ENCODE results near the gene AMIGO3. TPM values are rescaled to one million over a fixed set of nuclear protein-coding genes. Genes with fewer than 3 reads are reported as not detected.
A peak's percentile ranks its signal among the peaks of the same experiment; 100 is the strongest.

AMIGO3 gene
- total RNA-seq, 2 donors from 2014 or later, result 1.4 to 3.0 TPM

DNA sequence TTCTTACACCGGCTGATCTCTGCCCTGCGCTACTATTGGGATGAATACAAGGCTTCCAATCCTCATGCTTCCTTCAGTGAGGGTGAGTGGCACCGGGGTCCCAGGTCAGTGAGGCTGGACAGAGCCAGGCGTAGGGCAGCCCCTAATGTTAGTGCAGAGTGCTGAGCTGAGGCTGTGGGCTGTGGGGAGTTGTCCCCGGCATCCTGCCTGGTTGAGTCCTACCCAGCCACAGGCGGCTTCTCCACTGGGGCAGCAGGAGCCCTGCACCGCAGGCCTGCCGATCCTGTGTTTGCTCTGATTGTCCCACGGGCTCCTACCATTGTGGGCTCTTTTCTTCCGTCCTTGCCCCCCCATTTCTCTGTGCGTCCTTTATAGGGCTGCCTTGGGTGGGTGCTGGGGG lies 16.8 kb downstream of the AMIGO3 start:
- H3K36me3 Mint-ChIP-seq (ENCODE audit: low read depth), result peaks cover 8% of the 10 kb centered on the region
- DNase-seq, result no peak
- no peaks in the 10 kb centered on the region for H3K27me3 Mint-ChIP-seq (ENCODE audit: insufficient read depth)
- Histone ChIP-seq H3K4me3 (ENCODE audit: low read length) (no peak overlapping the region), H3K4me1 (ENCODE audit: control insufficient read depth, insufficient read depth, low read length) (no peaks in the 10 kb centered on the region), H3K36me3 (ENCODE audit: control insufficient read depth, insufficient read depth, low read length) (peaks cover 5% of the 10 kb centered on the region), H3K9me3 (ENCODE audit: control insufficient read depth, low read length) (no peaks in the 10 kb centered on the region), H3K27me3 (ENCODE audit: control insufficient read depth, insufficient read depth, low read length, poor library complexity, severe bottlenecking) (no peaks in the 10 kb centered on the region), H3K9ac (ENCODE audit: extremely low read depth, low read length, poor library complexity, severe bottlenecking) (no peak overlapping the region), H3K27ac (ENCODE audit: low read depth, low read length) (no peak overlapping the region)
- no peak overlapping the region for H3K27ac Mint-ChIP-seq
- 91 to 96% methylated on average over 5 to 11 of the region's 11 CpGs for WGBS, 2 experiments (ENCODE audit: insufficient coverage in 1 of 2, insufficient read length in 1 of 2)
- no peaks in the 10 kb centered on the region for H3K9me3 Mint-ChIP-seq
- TF ChIP-seq, protein P1, sequence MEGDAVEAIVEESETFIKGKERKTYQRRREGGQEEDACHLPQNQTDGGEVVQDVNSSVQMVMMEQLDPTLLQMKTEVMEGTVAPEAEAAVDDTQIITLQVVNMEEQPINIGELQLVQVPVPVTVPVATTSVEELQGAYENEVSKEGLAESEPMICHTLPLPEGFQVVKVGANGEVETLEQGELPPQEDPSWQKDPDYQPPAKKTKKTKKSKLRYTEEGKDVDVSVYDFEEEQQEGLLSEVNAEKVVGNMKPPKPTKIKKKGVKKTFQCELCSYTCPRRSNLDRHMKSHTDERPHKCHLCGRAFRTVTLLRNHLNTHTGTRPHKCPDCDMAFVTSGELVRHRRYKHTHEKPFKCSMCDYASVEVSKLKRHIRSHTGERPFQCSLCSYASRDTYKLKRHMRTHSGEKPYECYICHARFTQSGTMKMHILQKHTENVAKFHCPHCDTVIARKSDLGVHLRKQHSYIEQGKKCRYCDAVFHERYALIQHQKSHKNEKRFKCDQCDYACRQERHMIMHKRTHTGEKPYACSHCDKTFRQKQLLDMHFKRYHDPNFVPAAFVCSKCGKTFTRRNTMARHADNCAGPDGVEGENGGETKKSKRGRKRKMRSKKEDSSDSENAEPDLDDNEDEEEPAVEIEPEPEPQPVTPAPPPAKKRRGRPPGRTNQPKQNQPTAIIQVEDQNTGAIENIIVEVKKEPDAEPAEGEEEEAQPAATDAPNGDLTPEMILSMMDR (conservative IDR thresholded peaks at IDR 0.05), result no peak
- H3K4me1 Mint-ChIP-seq, result no peaks in the 10 kb centered on the region
- no peak overlapping the region for H3K4me3 Mint-ChIP-seq

DNA sequence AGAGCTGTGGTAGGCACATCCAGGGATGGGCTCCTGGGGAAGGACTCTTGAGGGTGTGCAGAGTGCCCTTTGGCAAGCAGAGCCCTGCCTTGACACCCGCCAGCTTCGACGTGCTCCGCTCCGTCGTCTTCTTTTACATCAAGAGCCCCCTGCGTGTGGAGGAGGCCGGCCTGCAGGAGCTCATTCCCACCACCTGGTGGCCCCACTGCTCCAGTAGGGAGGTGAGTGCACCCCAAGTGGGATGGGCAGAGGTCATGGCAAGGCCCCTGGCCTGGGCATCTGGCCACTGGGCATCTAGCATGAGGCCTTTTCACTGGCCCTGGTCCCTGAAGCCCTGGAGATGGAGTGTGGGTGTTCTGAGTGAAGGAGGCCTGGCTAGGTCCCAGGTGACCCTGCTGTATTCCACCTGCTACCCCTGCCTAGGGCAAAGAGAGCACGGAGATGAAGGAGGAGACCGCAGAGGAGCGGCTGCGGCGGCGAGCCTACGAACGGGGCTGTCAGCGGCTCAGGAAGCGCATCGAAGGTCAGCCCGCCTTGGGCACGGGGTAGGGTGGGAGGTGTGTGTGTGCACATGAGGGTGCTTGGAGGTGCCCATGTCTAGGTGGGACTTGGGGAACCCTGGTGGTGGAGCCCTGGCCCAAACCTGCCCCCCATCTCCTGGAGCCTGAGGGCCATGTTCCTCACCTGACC lies 18.0 kb downstream of the AMIGO3 start:
- Mint-ChIP-seq H3K27ac (peak overlapping the region; percentile 58), H3K4me1 (no peaks in the 10 kb centered on the region), H3K9me3 (no peaks in the 10 kb centered on the region), H3K27me3 (ENCODE audit: insufficient read depth) (no peaks in the 10 kb centered on the region), H3K4me3 (no peak overlapping the region), H3K36me3 (ENCODE audit: low read depth) (peaks cover 6% of the 10 kb centered on the region)
- no peaks in the 10 kb centered on the region for H3K27me3 ChIP-seq (ENCODE audit: control insufficient read depth, insufficient read depth, low read length, poor library complexity, severe bottlenecking)
- peaks cover 5% of the 10 kb centered on the region for H3K36me3 ChIP-seq (ENCODE audit: control insufficient read depth, insufficient read depth, low read length)
- H3K4me3 ChIP-seq (ENCODE audit: low read length), result no peak overlapping the region
- H3K9me3 ChIP-seq (ENCODE audit: control insufficient read depth, low read length), result no peaks in the 10 kb centered on the region
- H3K9ac ChIP-seq (ENCODE audit: extremely low read depth, low read length, poor library complexity, severe bottlenecking), result no peak overlapping the region
- H3K27ac ChIP-seq (ENCODE audit: low read depth, low read length), result peak overlapping the region; percentile 22
- no peaks in the 10 kb centered on the region for H3K4me1 ChIP-seq (ENCODE audit: control insufficient read depth, insufficient read depth, low read length)
- TF ChIP-seq, protein P1 (conservative IDR thresholded peaks at IDR 0.05), result peak; percentile 72
- DNase-seq, result peak; percentile 89
- WGBS, 2 experiments (ENCODE audit: insufficient coverage in 1 of 2, insufficient read length in 1 of 2), result 72 to 87% methylated on average over 7 to 21 of the region's 21 CpGs

DNA sequence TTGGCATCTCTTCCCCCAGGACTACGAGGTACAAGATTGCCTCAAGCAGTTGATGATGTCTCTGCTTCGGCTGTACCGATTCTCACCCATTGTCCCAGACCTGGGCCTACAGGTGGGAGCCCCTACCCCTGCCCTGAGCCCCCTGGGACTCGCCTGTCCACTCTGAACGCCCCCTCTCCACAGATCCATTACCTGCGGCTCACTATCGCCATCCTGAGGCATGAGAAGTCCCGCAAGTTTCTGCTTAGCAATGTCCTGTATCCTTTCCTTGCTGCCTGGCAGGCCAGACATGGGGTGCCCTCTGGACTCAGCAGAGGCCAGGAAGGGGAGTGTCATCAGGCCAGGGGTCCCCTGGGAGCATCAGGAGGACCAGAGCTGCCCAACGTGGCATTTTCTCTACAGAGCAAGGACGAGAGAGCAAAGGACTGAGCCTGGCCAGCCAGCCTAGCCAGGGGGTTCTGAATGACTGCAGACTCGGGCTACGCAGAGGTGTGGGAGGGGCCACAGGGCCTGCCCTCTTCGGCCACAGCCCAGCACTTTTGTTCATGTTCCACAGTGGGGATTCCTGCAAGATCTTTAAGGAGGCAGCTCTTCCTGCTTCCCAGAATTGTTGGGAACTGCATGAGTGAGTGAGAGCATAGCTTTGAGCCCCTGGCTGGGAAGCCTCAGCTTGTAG lies 18.9 kb downstream of the AMIGO3 start:
- 85 to 86% methylated on average over 11 to 13 of the region's 13 CpGs for WGBS, 2 experiments (ENCODE audit: insufficient coverage in 1 of 2, insufficient read length in 1 of 2)
- H3K4me1 ChIP-seq (ENCODE audit: control insufficient read depth, insufficient read depth, low read length), result no peaks in the 10 kb centered on the region
- H3K27ac Mint-ChIP-seq, result no peak overlapping the region
- H3K36me3 Mint-ChIP-seq (ENCODE audit: low read depth), result peaks cover 6% of the 10 kb centered on the region
- H3K9ac ChIP-seq (ENCODE audit: extremely low read depth, low read length, poor library complexity, severe bottlenecking), result no peak overlapping the region
- peaks cover 5% of the 10 kb centered on the region for H3K36me3 ChIP-seq (ENCODE audit: control insufficient read depth, insufficient read depth, low read length)
- H3K4me3 ChIP-seq (ENCODE audit: low read length), result no peak overlapping the region
- H3K27me3 ChIP-seq (ENCODE audit: control insufficient read depth, insufficient read depth, low read length, poor library complexity, severe bottlenecking), result no peaks in the 10 kb centered on the region
- H3K4me1 Mint-ChIP-seq, result no peaks in the 10 kb centered on the region
- TF ChIP-seq, protein P1 (conservative IDR thresholded peaks at IDR 0.05), result peak; percentile 62
- no peaks in the 10 kb centered on the region for H3K27me3 Mint-ChIP-seq (ENCODE audit: insufficient read depth)
- H3K9me3 ChIP-seq (ENCODE audit: control insufficient read depth, low read length), result no peaks in the 10 kb centered on the region
- DNase-seq, result peak; percentile 67
- no peaks in the 10 kb centered on the region for H3K9me3 Mint-ChIP-seq
- no peak overlapping the region for H3K4me3 Mint-ChIP-seq
- H3K27ac ChIP-seq (ENCODE audit: low read depth, low read length), result peak overlapping the region; percentile 44
